ENCODE data around the gene RNF180. TPM values are rescaled to one million over a fixed set of nuclear protein-coding genes. Genes with fewer than 3 reads are reported as not detected.

The RNF180 gene
- total and polyA plus RNA-seq, 2 of the 13 experiments (the other 11 are each of a cell fraction or from before 2014, with no cell fraction given): 0.20 TPM; not detected in 1

DNA sequence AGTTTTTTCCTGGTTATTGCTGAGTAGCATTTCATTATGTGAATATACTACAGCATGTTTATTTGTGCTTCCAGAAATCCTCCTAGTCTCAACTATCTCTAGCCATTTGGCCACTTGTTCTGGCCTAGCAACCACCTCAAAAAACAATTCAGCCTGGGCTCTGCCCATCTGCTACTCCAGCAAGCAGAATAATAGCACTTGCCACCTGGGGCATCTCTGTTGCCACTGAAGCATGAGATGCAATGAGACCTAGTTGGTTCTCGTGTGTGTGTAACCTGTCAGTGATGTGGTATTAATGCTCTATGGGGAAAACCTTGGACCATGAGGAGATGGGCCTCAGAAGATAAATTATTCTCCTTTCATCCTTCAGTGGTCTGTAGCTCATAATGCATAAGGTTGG is 129.5 kb downstream of the RNF180 start:
- H3K36me3 ChIP-seq (replicated peaks in 1 of 2; ENCODE audit: control insufficient read depth in 1 of 2, insufficient read depth in 2 of 2, low read length in 2 of 2): no peaks in the 10 kb centered on the region
- H3K27ac ChIP-seq (ENCODE audit: extremely low read length, insufficient read depth, low read length): no peak overlapping the region
- intact Hi-C loops (cut with micrococcal nuclease; ENCODE audit: unreplicated experiment) (no loop called here), in situ Hi-C loops (cut with HindIII; ENCODE audit: extremely low pct_ligation_motif_present, low pct_unique_long_range_greater_than_20kb) (no loop called here)
- no peaks in the 10 kb centered on the region for H3K4me1 ChIP-seq (ENCODE audit: insufficient read depth, low read length)
- TF ChIP-seq, protein P1, sequence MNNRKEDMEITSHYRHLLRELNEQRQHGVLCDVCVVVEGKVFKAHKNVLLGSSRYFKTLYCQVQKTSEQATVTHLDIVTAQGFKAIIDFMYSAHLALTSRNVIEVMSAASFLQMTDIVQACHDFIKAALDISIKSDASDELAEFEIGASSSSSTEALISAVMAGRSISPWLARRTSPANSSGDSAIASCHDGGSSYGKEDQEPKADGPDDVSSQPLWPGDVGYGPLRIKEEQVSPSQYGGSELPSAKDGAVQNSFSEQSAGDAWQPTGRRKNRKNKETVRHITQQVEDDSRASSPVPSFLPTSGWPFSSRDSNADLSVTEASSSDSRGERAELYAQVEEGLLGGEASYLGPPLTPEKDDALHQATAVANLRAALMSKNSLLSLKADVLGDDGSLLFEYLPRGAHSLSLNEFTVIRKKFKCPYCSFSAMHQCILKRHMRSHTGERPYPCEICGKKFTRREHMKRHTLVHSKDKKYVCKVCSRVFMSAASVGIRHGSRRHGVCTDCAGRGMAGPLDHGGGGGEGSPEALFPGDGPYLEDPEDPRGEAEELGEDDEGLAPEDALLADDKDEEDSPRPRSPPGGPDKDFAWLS (CRISPR knock-in tag; IDR thresholded peaks at IDR 0.05; ENCODE audit: borderline replicate concordance): no peak
- TF ChIP-seq TRIM24 (CRISPR knock-in tag; IDR thresholded peaks at IDR 0.05) (no peak), YEATS2 (CRISPR knock-in tag; IDR thresholded peaks at IDR 0.05; ENCODE audit: borderline replicate concordance) (no peak), PAWR (CRISPR knock-in tag; IDR thresholded peaks at IDR 0.05; ENCODE audit: borderline replicate concordance) (no peak), ZIK1 (CRISPR knock-in tag; IDR thresholded peaks at IDR 0.05; ENCODE audit: borderline replicate concordance, low read depth) (no peak), CBX2 (IDR thresholded peaks at IDR 0.05; ENCODE audit: low read depth, low read length) (no peak), CBX2 (CRISPR knock-in tag; IDR thresholded peaks at IDR 0.05; ENCODE audit: low read depth) (no peak), ZNF619 (CRISPR knock-in tag; IDR thresholded peaks at IDR 0.05) (no peak)
- TF ChIP-seq, protein P2, sequence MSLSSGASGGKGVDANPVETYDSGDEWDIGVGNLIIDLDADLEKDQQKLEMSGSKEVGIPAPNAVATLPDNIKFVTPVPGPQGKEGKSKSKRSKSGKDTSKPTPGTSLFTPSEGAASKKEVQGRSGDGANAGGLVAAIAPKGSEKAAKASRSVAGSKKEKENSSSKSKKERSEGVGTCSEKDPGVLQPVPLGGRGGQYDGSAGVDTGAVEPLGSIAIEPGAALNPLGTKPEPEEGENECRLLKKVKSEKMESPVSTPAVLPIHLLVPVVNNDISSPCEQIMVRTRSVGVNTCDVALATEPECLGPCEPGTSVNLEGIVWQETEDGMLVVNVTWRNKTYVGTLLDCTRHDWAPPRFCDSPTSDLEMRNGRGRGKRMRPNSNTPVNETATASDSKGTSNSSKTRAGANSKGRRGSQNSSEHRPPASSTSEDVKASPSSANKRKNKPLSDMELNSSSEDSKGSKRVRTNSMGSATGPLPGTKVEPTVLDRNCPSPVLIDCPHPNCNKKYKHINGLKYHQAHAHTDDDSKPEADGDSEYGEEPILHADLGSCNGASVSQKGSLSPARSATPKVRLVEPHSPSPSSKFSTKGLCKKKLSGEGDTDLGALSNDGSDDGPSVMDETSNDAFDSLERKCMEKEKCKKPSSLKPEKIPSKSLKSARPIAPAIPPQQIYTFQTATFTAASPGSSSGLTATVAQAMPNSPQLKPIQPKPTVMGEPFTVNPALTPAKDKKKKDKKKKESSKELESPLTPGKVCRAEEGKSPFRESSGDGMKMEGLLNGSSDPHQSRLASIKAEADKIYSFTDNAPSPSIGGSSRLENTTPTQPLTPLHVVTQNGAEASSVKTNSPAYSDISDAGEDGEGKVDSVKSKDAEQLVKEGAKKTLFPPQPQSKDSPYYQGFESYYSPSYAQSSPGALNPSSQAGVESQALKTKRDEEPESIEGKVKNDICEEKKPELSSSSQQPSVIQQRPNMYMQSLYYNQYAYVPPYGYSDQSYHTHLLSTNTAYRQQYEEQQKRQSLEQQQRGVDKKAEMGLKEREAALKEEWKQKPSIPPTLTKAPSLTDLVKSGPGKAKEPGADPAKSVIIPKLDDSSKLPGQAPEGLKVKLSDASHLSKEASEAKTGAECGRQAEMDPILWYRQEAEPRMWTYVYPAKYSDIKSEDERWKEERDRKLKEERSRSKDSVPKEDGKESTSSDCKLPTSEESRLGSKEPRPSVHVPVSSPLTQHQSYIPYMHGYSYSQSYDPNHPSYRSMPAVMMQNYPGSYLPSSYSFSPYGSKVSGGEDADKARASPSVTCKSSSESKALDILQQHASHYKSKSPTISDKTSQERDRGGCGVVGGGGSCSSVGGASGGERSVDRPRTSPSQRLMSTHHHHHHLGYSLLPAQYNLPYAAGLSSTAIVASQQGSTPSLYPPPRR (CRISPR knock-in tag; IDR thresholded peaks at IDR 0.05; ENCODE audit: borderline replicate concordance): no peak
- no peak overlapping the region for H3K4me3 ChIP-seq (replicated peaks in 1 of 3; ENCODE audit: insufficient read depth in 1 of 3, low read depth in 2 of 3, low read length in 3 of 3)
- FAIRE-seq (no peak), DNase-seq (ENCODE audit: low spot score) (no peak), ATAC-seq (no peak)
- H3K4me2 ChIP-seq (ENCODE audit: low read depth, low read length): no peak overlapping the region
- POLR2A ChIA-PET: no interaction called here
- BruUV-seq (replicated peaks): no TSS peak
- 0% methylated on average over 1 of the region's 1 CpG for WGBS (ENCODE audit: low lambda C conversion rate)
- no peak overlapping the region for H3K9ac ChIP-seq (ENCODE audit: insufficient read depth, low read depth, low read length)
- no peaks in the 10 kb centered on the region for H3K79me2 ChIP-seq (ENCODE audit: insufficient read depth, low read length)
- H3K9me3 ChIP-seq (ENCODE audit: low read length): no peaks in the 10 kb centered on the region
- H4K20me1 ChIP-seq (ENCODE audit: insufficient read depth, low read length): no peaks in the 10 kb centered on the region
- CTCF ChIA-PET (ENCODE audit: low intra/inter-chr PET ratio, low total read pairs): no interaction called here
- no peak overlapping the region for H2AFZ ChIP-seq (ENCODE audit: low read length)
- H3K27me3 ChIP-seq (ENCODE audit: control insufficient read depth in 1 of 2, insufficient read depth in 2 of 2, low read length in 2 of 2): no peaks in the 10 kb centered on the region

Measured in HepG2 (cell line).